Endodermal cell (in vitro differentiated cells): ENCODE measurements around the gene TCF4. TPM values are rescaled to one million over a fixed set of nuclear protein-coding genes. Genes with fewer than 3 reads are reported as not detected.
A peak's percentile ranks its signal among the peaks of the same experiment; 100 is the strongest.

ENCODE experiments used
- DNase-seq: peaks from one replicate; pipeline ENCODE4 v3.0.0-alpha.2; 2017
- H3K27ac ChIP-seq: 2 replicates; pipeline ENCODE4 v1.5.1; 2013; ENCODE audit warnings: mild to moderate bottlenecking, low read depth, low read length, moderate library complexity
- H3K27me3 ChIP-seq: 2 replicates; pipeline ENCODE4 v1.6.1; 2013; ENCODE audit warnings: mild to moderate bottlenecking, low read length, moderate library complexity; ENCODE audit not compliant: insufficient read depth, control insufficient read depth, poor library complexity, severe bottlenecking
- H3K36me3 ChIP-seq: 2 replicates; pipeline ENCODE4 v1.7.0; 2013; ENCODE audit warnings: mild to moderate bottlenecking, low read length, moderate library complexity; ENCODE audit not compliant: control insufficient read depth, insufficient read depth
- H3K4me1 ChIP-seq: one replicate; pipeline ENCODE4 v1.7.0; 2013; ENCODE audit warnings: low read length; ENCODE audit not compliant: control insufficient read depth, insufficient read depth
- H3K4me3 ChIP-seq: 2 replicates; pipeline ENCODE4 v1.5.1; 2013; ENCODE audit warnings: mild to moderate bottlenecking, low read length, moderate library complexity
- H3K9ac ChIP-seq: 2 replicates; pipeline ENCODE4 v1.6.1; 2013; ENCODE audit warnings: mild to moderate bottlenecking, low read length, moderate library complexity; ENCODE audit not compliant: poor library complexity, severe bottlenecking; ENCODE audit errors: extremely low read depth
- H3K9me3 ChIP-seq: 2 replicates; pipeline ENCODE4 v1.6.1; 2013; ENCODE audit warnings: mild to moderate bottlenecking, low read length, moderate library complexity; ENCODE audit not compliant: control insufficient read depth
- H3K27ac Mint-ChIP-seq: 2 replicates; pipeline ENCODE4 v1.8.0; 2020; ENCODE audit warnings: mixed read lengths
- H3K27me3 Mint-ChIP-seq: 2 replicates; pipeline ENCODE4 v1.8.0; 2021; ENCODE audit warnings: mild to moderate bottlenecking, mixed read lengths; ENCODE audit not compliant: insufficient read depth
- H3K36me3 Mint-ChIP-seq: 2 replicates; pipeline ENCODE4 v1.8.0; 2020; ENCODE audit warnings: low read depth, mixed read lengths
- H3K4me1 Mint-ChIP-seq: 2 replicates; pipeline ENCODE4 v1.8.0; 2020; ENCODE audit warnings: mixed read lengths
- H3K4me3 Mint-ChIP-seq: 2 replicates; pipeline ENCODE4 v1.8.0; 2020; ENCODE audit warnings: mild to moderate bottlenecking, moderate library complexity, mixed read lengths
- H3K9me3 Mint-ChIP-seq: 2 replicates; pipeline ENCODE4 v1.8.0; 2020; ENCODE audit warnings: mild to moderate bottlenecking, mixed read lengths
- WGBS, 2 experiments: methylation state at CpG; one replicate each; pipeline versions ENCODE4 v1.1.5 to v1.1.7; 2013; ENCODE audit warnings: missing lambda C conversion rate in 2 of 2, mixed read lengths in 1 of 2; ENCODE audit not compliant: insufficient coverage in 1 of 2, insufficient read length in 1 of 2; 5-methylcytosine and 5-hydroxymethylcytosine counted together
- total RNA-seq, 2 donors: library from RNA; stranded (reverse); fragmentation: NEBNext Ultra II Directional in 1 of 2; extraction: Animal tissue kit (Norgen Biotek cat#: 25700) in 1 of 2; gene quantifications; 2 replicates in 1 of 2; 3 replicates in 1 of 2; pipeline ENCODE4 v1.2.1, GENCODE V29; 2021
- TF ChIP-seq, protein P1 (sequence below): fragments of 200-600 bp; sonication (generic); conservative IDR thresholded peaks from 2 replicates; pipeline ENCODE4 v1.5.0; 2021; ENCODE audit warnings: antibody characterized with exemption, mild to moderate bottlenecking

TCF4 gene
- total RNA-seq, 2 donors from 2014 or later = 40.4 to 58.5 TPM

DNA sequence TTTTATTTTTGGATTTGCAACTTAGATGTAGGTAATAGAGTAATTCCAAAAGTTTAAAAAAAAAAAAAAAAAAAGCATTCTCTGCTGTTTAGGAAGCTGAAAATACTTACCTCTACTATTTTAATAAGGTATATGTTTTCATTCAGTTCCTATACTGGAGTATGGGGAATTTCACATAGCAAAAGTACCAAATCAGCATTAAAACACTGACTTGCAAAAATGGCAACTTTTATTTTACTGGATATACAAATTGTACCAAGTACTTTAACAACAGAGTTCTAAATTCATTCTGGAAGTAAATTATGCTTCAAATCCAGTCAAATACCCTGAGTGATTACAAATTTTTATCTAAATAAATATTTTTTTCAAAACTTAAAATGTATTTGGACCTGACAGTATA is 76.7 kb downstream of the TCF4 start:
- no peak overlapping the region for H3K9ac ChIP-seq
- H3K9me3 Mint-ChIP-seq = no peaks in the 10 kb centered on the region
- H3K9me3 ChIP-seq = no peaks in the 10 kb centered on the region
- no peak overlapping the region for H3K27ac Mint-ChIP-seq
- H3K27me3 Mint-ChIP-seq = no peaks in the 10 kb centered on the region
- no peaks in the 10 kb centered on the region for H3K27me3 ChIP-seq
- H3K4me1 Mint-ChIP-seq = peaks cover 24% of the 10 kb centered on the region
- H3K4me3 ChIP-seq = no peak overlapping the region
- no peaks in the 10 kb centered on the region for H3K4me1 ChIP-seq
- no peak overlapping the region for H3K4me3 Mint-ChIP-seq
- no peak for DNase-seq
- H3K36me3 ChIP-seq = no peaks in the 10 kb centered on the region
- H3K36me3 Mint-ChIP-seq = no peaks in the 10 kb centered on the region
- no peak overlapping the region for H3K27ac ChIP-seq
- TF ChIP-seq, protein P1, sequence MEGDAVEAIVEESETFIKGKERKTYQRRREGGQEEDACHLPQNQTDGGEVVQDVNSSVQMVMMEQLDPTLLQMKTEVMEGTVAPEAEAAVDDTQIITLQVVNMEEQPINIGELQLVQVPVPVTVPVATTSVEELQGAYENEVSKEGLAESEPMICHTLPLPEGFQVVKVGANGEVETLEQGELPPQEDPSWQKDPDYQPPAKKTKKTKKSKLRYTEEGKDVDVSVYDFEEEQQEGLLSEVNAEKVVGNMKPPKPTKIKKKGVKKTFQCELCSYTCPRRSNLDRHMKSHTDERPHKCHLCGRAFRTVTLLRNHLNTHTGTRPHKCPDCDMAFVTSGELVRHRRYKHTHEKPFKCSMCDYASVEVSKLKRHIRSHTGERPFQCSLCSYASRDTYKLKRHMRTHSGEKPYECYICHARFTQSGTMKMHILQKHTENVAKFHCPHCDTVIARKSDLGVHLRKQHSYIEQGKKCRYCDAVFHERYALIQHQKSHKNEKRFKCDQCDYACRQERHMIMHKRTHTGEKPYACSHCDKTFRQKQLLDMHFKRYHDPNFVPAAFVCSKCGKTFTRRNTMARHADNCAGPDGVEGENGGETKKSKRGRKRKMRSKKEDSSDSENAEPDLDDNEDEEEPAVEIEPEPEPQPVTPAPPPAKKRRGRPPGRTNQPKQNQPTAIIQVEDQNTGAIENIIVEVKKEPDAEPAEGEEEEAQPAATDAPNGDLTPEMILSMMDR = no peak

DNA sequence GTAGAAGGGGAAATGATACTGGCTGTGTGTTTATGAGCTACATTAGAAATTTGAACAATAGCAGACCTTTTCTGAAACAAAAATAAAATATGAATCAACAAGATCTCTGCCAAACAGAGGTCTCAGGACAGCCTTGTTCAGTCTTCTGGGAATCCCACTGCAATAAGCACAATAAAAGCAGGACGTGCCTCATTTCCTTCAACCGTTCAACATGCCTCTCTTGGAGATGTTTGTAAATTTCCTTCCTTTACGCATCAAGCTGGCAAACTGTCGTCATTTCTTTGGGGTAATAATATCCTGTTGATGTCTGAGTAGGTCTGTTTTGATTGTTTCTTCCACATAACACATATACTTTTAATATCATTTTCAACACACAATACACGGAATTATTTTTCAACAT is 77.2 kb downstream of the TCF4 start:
- H3K27me3 Mint-ChIP-seq = no peaks in the 10 kb centered on the region
- WGBS, 2 experiments = 69 to 78% methylated on average over 2 to 5 of the region's 5 CpGs
- TF ChIP-seq, protein P1 = no peak
- no peak overlapping the region for H3K4me3 ChIP-seq
- no peaks in the 10 kb centered on the region for H3K36me3 Mint-ChIP-seq
- H3K4me1 ChIP-seq = no peaks in the 10 kb centered on the region
- peak overlapping the region; percentile 32 for H3K27ac Mint-ChIP-seq
- H3K36me3 ChIP-seq = no peaks in the 10 kb centered on the region
- no peak overlapping the region for H3K9ac ChIP-seq
- no peaks in the 10 kb centered on the region for H3K27me3 ChIP-seq
- peaks cover 24% of the 10 kb centered on the region for H3K4me1 Mint-ChIP-seq
- no peak for DNase-seq
- no peaks in the 10 kb centered on the region for H3K9me3 ChIP-seq
- H3K9me3 Mint-ChIP-seq = no peaks in the 10 kb centered on the region
- no peak overlapping the region for H3K27ac ChIP-seq
- no peak overlapping the region for H3K4me3 Mint-ChIP-seq

DNA sequence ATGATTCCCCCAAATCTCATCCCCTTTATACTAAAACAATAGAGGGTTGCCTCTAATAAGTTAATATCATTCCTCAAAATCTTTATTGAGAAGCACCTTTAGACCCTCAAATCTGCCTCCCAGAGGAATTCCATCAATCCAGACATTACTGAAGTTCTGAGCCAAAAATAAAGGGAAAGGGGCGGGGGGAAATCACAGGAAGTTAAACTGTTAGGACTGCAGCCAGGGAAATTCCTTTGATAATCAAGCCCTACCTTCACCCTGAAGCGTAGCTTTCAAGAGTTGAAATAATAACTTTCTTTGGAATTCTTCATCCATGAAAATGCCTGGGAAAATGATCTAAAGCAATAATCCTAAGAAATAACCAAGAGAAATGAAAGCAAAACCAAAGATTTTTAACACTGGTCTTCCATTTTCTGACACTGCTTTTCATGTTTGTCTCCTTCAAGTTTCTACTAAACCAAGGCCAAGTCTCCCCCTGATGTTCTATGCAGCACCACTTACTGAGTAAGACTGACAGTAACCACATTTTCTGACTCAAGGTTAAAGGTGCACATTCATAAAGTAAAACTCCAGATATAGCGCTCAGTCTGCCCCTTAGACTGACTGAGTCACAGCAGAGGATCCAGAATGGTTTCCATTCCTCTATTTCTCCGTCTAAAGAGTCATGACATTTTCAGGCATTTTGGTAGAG is 78.2 kb downstream of the TCF4 start:
- Histone ChIP-seq H3K4me3 (no peak overlapping the region), H3K27ac (no peak overlapping the region), H3K27me3 (no peaks in the 10 kb centered on the region), H3K9me3 (no peaks in the 10 kb centered on the region), H3K9ac (no peak overlapping the region), H3K36me3 (no peaks in the 10 kb centered on the region), H3K4me1 (no peaks in the 10 kb centered on the region)
- peak overlapping the region; percentile 43 for H3K27ac Mint-ChIP-seq
- no peaks in the 10 kb centered on the region for H3K27me3 Mint-ChIP-seq
- peaks cover 24% of the 10 kb centered on the region for H3K4me1 Mint-ChIP-seq
- H3K36me3 Mint-ChIP-seq = no peaks in the 10 kb centered on the region
- no peak overlapping the region for H3K4me3 Mint-ChIP-seq
- TF ChIP-seq, protein P1 = no peak
- no peaks in the 10 kb centered on the region for H3K9me3 Mint-ChIP-seq
- no peak for DNase-seq
- WGBS, 2 experiments = 79% methylated on average over 4 of the region's 4 CpGs; no CpG with 5 or more reads in 1 of the 2 experiments
